ENCODE data around the gene LRRIQ1.

DNA sequence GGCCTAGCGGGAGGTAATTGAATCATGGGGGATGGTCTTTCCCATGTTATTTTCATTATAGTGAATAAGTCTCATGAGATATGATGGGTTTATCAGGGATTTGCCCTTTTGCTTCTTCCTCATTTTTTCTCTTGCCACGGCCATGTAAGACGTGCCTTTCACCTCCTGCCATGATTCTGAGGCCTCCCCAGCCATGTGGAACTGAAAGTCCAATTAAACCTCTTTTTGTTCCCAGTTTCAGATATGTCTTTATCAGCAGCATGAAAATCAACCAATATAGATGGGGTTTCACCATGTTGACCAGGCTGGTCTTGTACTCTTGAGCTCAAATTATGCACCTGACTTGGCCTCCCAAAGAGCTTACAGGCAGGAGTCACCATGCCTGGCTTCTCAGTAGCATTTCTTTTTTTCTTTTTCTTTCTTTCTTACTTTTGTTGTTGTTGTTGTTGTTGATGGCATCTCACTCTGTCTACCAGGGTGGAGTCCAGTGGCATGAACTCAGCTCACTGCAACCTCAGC is 33.3 kb upstream of the LRRIQ1 start:
- TF ChIP-seq, protein P1, sequence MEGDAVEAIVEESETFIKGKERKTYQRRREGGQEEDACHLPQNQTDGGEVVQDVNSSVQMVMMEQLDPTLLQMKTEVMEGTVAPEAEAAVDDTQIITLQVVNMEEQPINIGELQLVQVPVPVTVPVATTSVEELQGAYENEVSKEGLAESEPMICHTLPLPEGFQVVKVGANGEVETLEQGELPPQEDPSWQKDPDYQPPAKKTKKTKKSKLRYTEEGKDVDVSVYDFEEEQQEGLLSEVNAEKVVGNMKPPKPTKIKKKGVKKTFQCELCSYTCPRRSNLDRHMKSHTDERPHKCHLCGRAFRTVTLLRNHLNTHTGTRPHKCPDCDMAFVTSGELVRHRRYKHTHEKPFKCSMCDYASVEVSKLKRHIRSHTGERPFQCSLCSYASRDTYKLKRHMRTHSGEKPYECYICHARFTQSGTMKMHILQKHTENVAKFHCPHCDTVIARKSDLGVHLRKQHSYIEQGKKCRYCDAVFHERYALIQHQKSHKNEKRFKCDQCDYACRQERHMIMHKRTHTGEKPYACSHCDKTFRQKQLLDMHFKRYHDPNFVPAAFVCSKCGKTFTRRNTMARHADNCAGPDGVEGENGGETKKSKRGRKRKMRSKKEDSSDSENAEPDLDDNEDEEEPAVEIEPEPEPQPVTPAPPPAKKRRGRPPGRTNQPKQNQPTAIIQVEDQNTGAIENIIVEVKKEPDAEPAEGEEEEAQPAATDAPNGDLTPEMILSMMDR (IDR thresholded peaks at IDR 0.05) = no peak
- no peak for TF ChIP-seq ZFX (IDR thresholded peaks at IDR 0.05; ENCODE audit: borderline replicate concordance)
